Astrocyte of the spinal cord (primary cell): ENCODE measurements around the gene ATOH1.

Source experiments
- DNase-seq: peaks from one replicate; pipeline ENCODE4 v3.0.0; 2011; ENCODE audit warnings: low read depth, low spot score
- H3K4me3 ChIP-seq: 2 replicates; pipeline ENCODE4 v1.5.1; 2011; ENCODE audit warnings: low read depth, mild to moderate bottlenecking, low read length, moderate library complexity
- in situ Hi-C: cut with HindIII; loops from 2 replicates; pipeline ENCODE4 v1.10.0; 2017; ENCODE audit warnings: low sequenced_read_pairs
- TF ChIP-seq, protein P1 (sequence below): IDR thresholded peaks from 2 replicates; pipeline ENCODE4 v1.5.1; 2012; ENCODE audit warnings: low read depth, mild to moderate bottlenecking, low read length, inconsistent platforms

ATOH1 gene

DNA sequence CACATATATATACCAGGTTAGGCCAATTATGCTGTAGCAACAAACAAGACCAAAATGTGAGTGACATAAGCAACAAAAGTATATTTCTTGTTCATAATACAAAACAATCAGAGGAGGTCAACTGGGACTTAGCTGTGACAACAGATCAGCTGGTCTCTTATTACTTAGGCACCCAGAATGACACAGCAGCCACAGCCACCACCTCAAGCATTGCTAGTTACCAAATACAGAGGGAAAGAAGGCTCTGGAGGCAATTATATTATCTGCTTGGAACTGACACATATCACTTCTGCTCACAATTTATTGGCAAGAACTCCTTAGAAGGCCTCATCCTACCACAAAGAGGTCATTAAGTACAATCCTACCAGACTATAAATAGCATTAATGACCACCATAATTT lies 15.2 kb downstream of the ATOH1 start:
- H3K4me3 ChIP-seq, result no peak overlapping the region
- TF ChIP-seq, protein P1, sequence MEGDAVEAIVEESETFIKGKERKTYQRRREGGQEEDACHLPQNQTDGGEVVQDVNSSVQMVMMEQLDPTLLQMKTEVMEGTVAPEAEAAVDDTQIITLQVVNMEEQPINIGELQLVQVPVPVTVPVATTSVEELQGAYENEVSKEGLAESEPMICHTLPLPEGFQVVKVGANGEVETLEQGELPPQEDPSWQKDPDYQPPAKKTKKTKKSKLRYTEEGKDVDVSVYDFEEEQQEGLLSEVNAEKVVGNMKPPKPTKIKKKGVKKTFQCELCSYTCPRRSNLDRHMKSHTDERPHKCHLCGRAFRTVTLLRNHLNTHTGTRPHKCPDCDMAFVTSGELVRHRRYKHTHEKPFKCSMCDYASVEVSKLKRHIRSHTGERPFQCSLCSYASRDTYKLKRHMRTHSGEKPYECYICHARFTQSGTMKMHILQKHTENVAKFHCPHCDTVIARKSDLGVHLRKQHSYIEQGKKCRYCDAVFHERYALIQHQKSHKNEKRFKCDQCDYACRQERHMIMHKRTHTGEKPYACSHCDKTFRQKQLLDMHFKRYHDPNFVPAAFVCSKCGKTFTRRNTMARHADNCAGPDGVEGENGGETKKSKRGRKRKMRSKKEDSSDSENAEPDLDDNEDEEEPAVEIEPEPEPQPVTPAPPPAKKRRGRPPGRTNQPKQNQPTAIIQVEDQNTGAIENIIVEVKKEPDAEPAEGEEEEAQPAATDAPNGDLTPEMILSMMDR, result no peak
- DNase-seq, result no peak
- in situ Hi-C loops, result no loop called here

DNA sequence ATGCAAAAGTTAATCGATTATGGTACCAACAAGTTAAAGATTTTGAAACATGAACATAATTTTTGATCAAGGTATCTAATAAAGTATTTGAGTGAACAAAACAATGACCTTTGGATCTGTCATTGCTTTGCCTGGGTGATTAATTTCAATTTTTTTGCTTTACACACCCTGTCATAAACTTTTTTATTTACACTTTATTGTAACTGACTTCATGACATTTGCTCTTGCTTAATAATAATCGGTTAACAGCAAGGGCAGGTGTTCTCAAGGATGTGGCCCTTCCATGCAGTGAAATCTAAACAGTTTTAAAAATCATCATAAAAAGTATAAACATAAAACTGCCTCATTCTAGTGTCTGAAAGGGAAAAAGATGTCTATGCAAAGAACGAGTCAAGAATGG lies 24.1 kb downstream of the ATOH1 start:
- in situ Hi-C loops, result no loop called here
- no peak overlapping the region for H3K4me3 ChIP-seq
- no peak for DNase-seq
- TF ChIP-seq, protein P1, result no peak

DNA sequence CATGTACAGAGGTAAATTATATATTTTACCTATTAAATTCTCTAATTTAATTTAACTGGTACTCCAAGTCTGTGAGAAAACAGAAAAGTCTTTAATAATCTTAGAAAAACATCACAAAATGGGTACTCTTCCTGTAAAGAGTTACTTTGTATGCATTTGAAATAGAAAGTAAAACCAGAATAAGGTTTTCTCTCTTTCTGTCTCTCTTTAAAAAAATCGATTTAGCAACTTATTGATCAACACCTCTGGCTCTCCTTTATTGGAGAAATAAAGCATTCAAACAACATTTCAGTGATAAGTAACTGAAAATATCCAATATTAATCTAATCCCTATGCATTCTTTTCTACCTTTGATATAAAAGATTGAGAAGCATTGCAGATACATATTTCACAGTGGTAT lies 27.4 kb downstream of the ATOH1 start:
- in situ Hi-C loops, result no loop called here

DNA sequence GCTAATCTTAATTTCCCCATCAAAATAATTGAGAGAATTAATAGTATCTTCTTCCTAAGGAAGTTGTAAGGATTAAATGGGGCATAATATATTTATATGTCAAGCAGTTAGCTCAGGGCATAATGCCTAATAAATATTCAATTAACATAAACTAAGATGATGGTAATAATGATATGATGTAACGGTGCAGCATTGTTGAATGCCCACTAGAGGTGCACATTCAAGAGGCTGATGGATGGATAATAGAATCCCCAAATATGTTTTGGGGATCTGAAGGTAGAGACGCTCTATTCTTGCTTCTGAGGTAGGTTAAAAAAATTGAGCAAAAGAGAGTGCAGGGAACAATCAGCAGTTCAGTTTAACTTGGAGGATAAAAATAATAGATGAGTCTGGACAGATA lies 37.1 kb downstream of the ATOH1 start:
- TF ChIP-seq, protein P1, result no peak
- no peak for DNase-seq
- no peak overlapping the region for H3K4me3 ChIP-seq
- in situ Hi-C loops, result no loop called here

More for the DNA sequence above, 27.4 kb downstream of the ATOH1 start:
- TF ChIP-seq, protein P1, result no peak
- DNase-seq, result no peak
- no peak overlapping the region for H3K4me3 ChIP-seq

DNA sequence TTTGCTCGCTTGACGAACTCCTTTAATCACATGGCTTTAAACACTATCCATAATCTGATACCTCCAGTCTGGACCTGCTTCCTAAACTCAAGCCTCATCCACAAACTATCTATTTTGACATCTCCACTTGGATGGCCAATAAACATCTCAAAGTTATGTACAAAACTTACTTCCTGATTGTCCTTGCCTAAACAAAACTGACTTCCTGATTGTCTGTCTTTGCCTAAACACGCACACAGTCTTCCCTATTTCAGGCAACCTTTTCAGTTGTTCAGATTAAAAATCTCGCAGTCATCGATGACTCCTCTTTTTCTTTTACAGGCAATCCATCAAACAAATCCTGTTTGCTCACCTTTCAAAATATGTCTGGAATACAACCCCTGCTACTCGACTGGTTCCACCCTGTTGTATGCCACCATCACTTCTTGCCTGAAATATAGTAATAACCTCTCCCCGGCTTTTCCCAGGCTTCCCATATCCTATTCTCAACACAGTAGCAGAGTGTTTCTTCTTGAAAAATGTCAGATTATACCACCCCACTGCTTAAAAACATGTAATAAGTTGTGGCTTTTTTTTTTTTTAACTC lies 39.0 kb downstream of the ATOH1 start:
- DNase-seq, result no peak
- H3K4me3 ChIP-seq, result no peak overlapping the region
- in situ Hi-C loops, result no loop called here
- TF ChIP-seq, protein P1, result no peak

DNA sequence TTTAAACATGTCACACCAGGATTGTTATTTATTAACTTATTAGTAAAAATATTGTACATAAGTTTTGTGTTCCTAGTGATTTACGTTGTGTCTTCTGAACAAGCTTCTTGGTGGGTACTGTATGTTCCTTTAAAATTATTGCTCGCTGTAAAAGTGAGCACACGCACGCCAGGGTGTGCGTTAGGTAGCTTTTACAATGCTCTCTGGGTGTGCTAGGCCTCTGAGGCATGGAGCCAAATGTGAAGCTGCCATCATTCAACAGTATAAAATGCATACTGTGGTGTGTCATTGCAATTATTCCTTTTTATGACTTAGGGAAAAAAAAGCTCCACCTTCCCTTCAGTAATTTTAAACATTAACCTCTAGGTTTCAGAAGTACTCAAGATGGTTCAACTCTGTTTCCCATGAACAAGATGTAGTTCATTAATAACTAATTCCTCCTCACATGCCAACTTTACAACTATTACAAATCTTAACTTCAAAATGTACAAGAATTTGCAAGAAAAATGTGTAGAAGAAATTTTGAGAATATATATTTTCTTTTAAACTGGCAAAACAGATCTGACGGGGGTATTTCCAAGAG lies 42.4 kb downstream of the ATOH1 start:
- in situ Hi-C loops, result no loop called here
- no peak for DNase-seq
- H3K4me3 ChIP-seq, result no peak overlapping the region
- TF ChIP-seq, protein P1, result no peak

DNA sequence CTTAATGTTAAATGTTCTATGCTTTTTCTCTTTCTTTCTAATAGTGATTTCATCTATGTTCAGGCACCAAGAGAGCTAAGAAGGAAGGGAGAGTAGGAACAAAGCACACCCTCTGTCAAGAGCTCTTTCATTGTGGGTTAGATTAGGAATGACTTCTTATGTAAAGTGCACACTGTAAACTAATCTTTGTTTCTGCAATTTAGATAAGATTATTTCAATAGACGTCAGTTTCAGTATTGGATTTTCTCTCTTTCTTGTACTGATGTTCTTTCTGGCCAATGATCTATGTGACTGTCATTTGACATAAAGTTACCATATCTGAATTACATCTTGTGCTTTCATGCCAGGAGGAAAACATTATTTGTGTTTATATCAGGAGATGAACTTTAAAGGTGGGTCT lies 48.2 kb downstream of the ATOH1 start:
- in situ Hi-C loops, result no loop called here
- DNase-seq, result no peak
- TF ChIP-seq, protein P1, result no peak
- no peak overlapping the region for H3K4me3 ChIP-seq
